DOHH2 (cell line): ENCODE data around the gene CTAG2.

Experiments
- H3F3A ChIP-seq: fragments of 200-600 bp; sonication (generic), shearing (Covaris generic); 2 replicates; pipeline ENCODE4 v1.6.0; 2016; ENCODE audit warnings: antibody characterized with exemption, mild to moderate bottlenecking; ENCODE audit not compliant: control insufficient read depth, insufficient read depth
- H3K27ac ChIP-seq: fragments of 200-600 bp; sonication (generic); 2 replicates; pipeline ENCODE4 v1.5.1; 2014; ENCODE audit warnings: low read depth, mild to moderate bottlenecking, low read length, moderate library complexity
- H3K27me3 ChIP-seq: fragments of 200-600 bp; sonication (generic); 2 replicates; pipeline ENCODE4 v1.6.1; 2014; ENCODE audit warnings: mild to moderate bottlenecking, low read length, mixed read lengths; ENCODE audit not compliant: control insufficient read depth
- H3K36me3 ChIP-seq: fragments of 200-600 bp; sonication (generic); 2 replicates; pipeline ENCODE4 v1.6.1; 2014; ENCODE audit warnings: mild to moderate bottlenecking, low read length, moderate library complexity, mixed read lengths; ENCODE audit not compliant: control insufficient read depth
- H3K4me1 ChIP-seq: fragments of 200-600 bp; sonication (generic); 2 replicates; pipeline ENCODE4 v1.6.1; 2014; ENCODE audit warnings: mild to moderate bottlenecking, low read length, mixed read lengths; ENCODE audit not compliant: control insufficient read depth
- H3K4me2 ChIP-seq: fragments of 200-600 bp; sonication (generic); 2 replicates; pipeline ENCODE4 v1.6.0; 2014; ENCODE audit warnings: mild to moderate bottlenecking, low read length, moderate library complexity
- H3K4me3 ChIP-seq: fragments of 200-600 bp; sonication (generic); 2 replicates; pipeline ENCODE4 v1.5.1; 2014; ENCODE audit warnings: mild to moderate bottlenecking, low read length, mixed read lengths
- H3K79me2 ChIP-seq: fragments of 200-600 bp; sonication (generic); 2 replicates; pipeline ENCODE4 v1.6.1; 2014; ENCODE audit warnings: mild to moderate bottlenecking, low read length, mixed read lengths; ENCODE audit not compliant: control insufficient read depth
- H3K9me2 ChIP-seq: fragments of 200-600 bp; sonication (generic); replicated peaks from 2 replicates; pipeline ENCODE4 v1.6.1; 2014; ENCODE audit warnings: mild to moderate bottlenecking, low read length, mixed read lengths; ENCODE audit not compliant: control insufficient read depth
- H3K9me3 ChIP-seq: fragments of 200-600 bp; sonication (generic); 2 replicates; pipeline ENCODE4 v1.6.1; 2014; ENCODE audit warnings: antibody characterized with exemption, low read length, mixed read lengths; ENCODE audit not compliant: control insufficient read depth, insufficient read depth
- H4K20me1 ChIP-seq: fragments of 200-600 bp; sonication (generic); 2 replicates; pipeline ENCODE4 v1.6.0; 2014; ENCODE audit warnings: low read depth, mild to moderate bottlenecking, antibody characterized with exemption, low read length, moderate library complexity; ENCODE audit not compliant: control insufficient read depth, insufficient read depth
- CTCF ChIP-seq: fragments of 200-600 bp; sonication (generic); IDR thresholded peaks from one replicate; pipeline ENCODE4 v1.5.1; 2014; ENCODE audit warnings: antibody characterized with exemption, mild to moderate bottlenecking, low read depth, low read length; ENCODE audit not compliant: poor library complexity, severe bottlenecking
- EZH2phosphoT487 ChIP-seq: fragments of 200-600 bp; sonication (generic); IDR thresholded peaks from 2 replicates; pipeline ENCODE4 v1.6.1; 2017; ENCODE audit warnings: borderline replicate concordance, mild to moderate bottlenecking, antibody characterized with exemption, low read length, moderate library complexity, mixed read lengths

CTAG2 gene

GRCh38 chrX:154657226-154657805, 3.9 kb upstream of the CTAG2 start:
- no peaks in the 10 kb centered on the region for H3K9me2 ChIP-seq
- H3K36me3 ChIP-seq = no peaks in the 10 kb centered on the region
- no peaks in the 10 kb centered on the region for H3K79me2 ChIP-seq
- H3K27ac ChIP-seq = no peak overlapping the region
- H3K27me3 ChIP-seq = no peaks in the 10 kb centered on the region
- H3K4me1 ChIP-seq = no peaks in the 10 kb centered on the region
- TF ChIP-seq EZH2phosphoT487 (no peak), CTCF (no peak)
- no peaks in the 10 kb centered on the region for H3K9me3 ChIP-seq
- H3K4me2 ChIP-seq = no peak overlapping the region
- no peak overlapping the region for H3K4me3 ChIP-seq
- no peaks in the 10 kb centered on the region for H3F3A ChIP-seq
- H4K20me1 ChIP-seq = no peaks in the 10 kb centered on the region

GRCh38 chrX:154655786-154656185, 2.4 kb upstream of the CTAG2 start:
- no peaks in the 10 kb centered on the region for H3K79me2 ChIP-seq
- H3K27me3 ChIP-seq = no peaks in the 10 kb centered on the region
- no peaks in the 10 kb centered on the region for H3K9me3 ChIP-seq
- no peak overlapping the region for H3K4me2 ChIP-seq
- H3K36me3 ChIP-seq = no peaks in the 10 kb centered on the region
- TF ChIP-seq EZH2phosphoT487 (no peak), CTCF (no peak)
- H3K4me3 ChIP-seq = no peak overlapping the region
- no peaks in the 10 kb centered on the region for H3F3A ChIP-seq
- H3K4me1 ChIP-seq = no peaks in the 10 kb centered on the region
- H3K9me2 ChIP-seq = no peaks in the 10 kb centered on the region
- no peak overlapping the region for H3K27ac ChIP-seq
- H4K20me1 ChIP-seq = no peaks in the 10 kb centered on the region

- Histone ChIP-seq H3K9me2 (no peaks in the 10 kb centered on the region), H3K4me3 (no peak overlapping the region), H3K27me3 (no peaks in the 10 kb centered on the region), H4K20me1 (no peaks in the 10 kb centered on the region), H3K36me3 (no peaks in the 10 kb centered on the region), H3K27ac (no peak overlapping the region), H3F3A (no peaks in the 10 kb centered on the region), H3K4me1 (no peaks in the 10 kb centered on the region), H3K79me2 (no peaks in the 10 kb centered on the region), H3K4me2 (no peak overlapping the region), H3K9me3 (no peaks in the 10 kb centered on the region)
- no peak for TF ChIP-seq CTCF
- no peak for TF ChIP-seq EZH2phosphoT487
Observed at GRCh38 chrX:154655346-154655745, 2.0 kb upstream of the CTAG2 start.

- H3K4me1 ChIP-seq = no peaks in the 10 kb centered on the region
- H3K79me2 ChIP-seq = no peaks in the 10 kb centered on the region
- H4K20me1 ChIP-seq = no peaks in the 10 kb centered on the region
- H3K9me3 ChIP-seq = no peaks in the 10 kb centered on the region
- no peak overlapping the region for H3K4me2 ChIP-seq
- H3K27ac ChIP-seq = no peak overlapping the region
- no peaks in the 10 kb centered on the region for H3K36me3 ChIP-seq
- no peak for TF ChIP-seq CTCF
- TF ChIP-seq EZH2phosphoT487 = no peak
- no peak overlapping the region for H3K4me3 ChIP-seq
- no peaks in the 10 kb centered on the region for H3K9me2 ChIP-seq
- no peaks in the 10 kb centered on the region for H3F3A ChIP-seq
- no peaks in the 10 kb centered on the region for H3K27me3 ChIP-seq
Observed at GRCh38 chrX:154654925-154655324, 1.5 kb upstream of the CTAG2 start.
